ENCODE measurements around the gene PSAT1. TPM values are rescaled to one million over a fixed set of nuclear protein-coding genes. Genes with fewer than 3 reads are reported as not detected.

Gene PSAT1
- total RNA-seq, 4 donors from 2014 or later = 4.5 to 11.6 (median 7.9) TPM

DNA sequence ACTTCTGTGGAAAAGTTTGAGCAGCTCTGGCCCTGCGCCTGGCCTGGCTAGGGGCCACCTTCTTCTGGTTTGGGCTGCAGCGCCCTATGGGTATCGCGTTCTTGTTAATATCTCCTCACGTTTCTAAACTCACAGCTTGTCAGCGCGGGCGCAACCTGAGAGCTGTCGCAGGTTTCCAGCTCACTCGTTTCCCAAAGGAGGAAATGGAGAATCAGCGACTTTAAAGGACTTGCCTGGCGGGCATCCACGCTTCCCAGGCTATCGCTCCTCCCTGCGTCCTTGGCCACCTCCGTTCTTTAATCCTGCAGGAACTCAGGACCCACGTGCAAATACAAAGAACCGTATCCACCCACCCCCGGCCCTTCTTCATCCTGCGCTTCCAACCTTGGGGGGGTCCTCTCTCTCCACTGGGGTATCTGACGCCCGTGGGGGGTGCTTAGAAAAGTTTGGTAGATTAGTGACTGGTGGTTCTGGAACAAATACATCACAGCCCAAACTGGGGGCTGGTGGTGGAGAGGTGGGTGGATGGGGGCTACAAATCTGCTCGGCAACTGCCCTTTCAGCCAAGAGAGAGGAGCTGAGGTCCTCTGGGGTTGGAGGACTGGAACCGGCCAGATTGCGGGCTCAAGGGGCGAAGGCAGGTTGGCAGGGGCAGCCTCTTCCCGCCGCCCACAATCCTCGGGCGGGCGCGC, 578 bp upstream of the PSAT1 start:
- H3K4me3 ChIP-seq = peak overlapping the region; percentile 40 to 68 (median 56)
- H3K27ac ChIP-seq = peak overlapping the region in 3 of 4 donors; percentile 39 to 74 (median 48)
- WGBS, 2 donors = 1 to 6% methylated on average over 32 of the region's 32 CpGs
- H3K4me1 ChIP-seq = peaks cover 0 to 34% (median 8%) of the 10 kb centered on the region in 4 donors
- TF ChIP-seq POLR2A (IDR thresholded peaks at IDR 0.05) = no peak
- TF ChIP-seq, protein P1, sequence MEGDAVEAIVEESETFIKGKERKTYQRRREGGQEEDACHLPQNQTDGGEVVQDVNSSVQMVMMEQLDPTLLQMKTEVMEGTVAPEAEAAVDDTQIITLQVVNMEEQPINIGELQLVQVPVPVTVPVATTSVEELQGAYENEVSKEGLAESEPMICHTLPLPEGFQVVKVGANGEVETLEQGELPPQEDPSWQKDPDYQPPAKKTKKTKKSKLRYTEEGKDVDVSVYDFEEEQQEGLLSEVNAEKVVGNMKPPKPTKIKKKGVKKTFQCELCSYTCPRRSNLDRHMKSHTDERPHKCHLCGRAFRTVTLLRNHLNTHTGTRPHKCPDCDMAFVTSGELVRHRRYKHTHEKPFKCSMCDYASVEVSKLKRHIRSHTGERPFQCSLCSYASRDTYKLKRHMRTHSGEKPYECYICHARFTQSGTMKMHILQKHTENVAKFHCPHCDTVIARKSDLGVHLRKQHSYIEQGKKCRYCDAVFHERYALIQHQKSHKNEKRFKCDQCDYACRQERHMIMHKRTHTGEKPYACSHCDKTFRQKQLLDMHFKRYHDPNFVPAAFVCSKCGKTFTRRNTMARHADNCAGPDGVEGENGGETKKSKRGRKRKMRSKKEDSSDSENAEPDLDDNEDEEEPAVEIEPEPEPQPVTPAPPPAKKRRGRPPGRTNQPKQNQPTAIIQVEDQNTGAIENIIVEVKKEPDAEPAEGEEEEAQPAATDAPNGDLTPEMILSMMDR (IDR thresholded peaks at IDR 0.05) = no peak
- TF ChIP-seq EP300 (IDR thresholded peaks at IDR 0.05) = no peak
- peaks cover 0 to 6% of the 10 kb centered on the region in 2 donors for H3K27me3 ChIP-seq
- no peaks in the 10 kb centered on the region for H3K9me3 ChIP-seq
- DNase-seq (ENCODE audit: low spot score in 2 of 2) = no peak
- H3K36me3 ChIP-seq = no peaks in the 10 kb centered on the region

DNA sequence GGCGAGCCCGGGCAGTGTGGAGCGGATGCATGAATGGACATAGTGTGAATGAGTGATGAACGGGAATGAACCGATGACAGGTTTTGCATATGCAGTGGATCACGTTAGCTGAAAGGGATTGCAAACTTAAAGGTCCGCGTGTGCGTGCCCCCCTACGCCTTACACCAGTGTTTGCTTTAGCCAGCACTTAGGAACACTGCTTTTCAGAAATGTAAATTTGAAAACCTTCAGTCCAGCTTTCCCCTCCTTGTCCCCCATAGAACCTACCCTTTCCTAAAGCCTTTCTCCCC, 692 bp downstream of the PSAT1 start:
- WGBS, 2 donors = 0% methylated on average over 10 of the region's 10 CpGs
- Histone ChIP-seq H3K9me3 (no peaks in the 10 kb centered on the region), H3K27me3 (peaks cover 0 to 6% of the 10 kb centered on the region in 2 donors), H3K27ac (peak overlapping the region in 3 of 4 donors; percentile 13 to 74 (median 66)), H3K4me3 (peak overlapping the region; percentile 40 to 68 (median 56)), H3K36me3 (no peaks in the 10 kb centered on the region), H3K4me1 (peaks cover 0 to 34% (median 8%) of the 10 kb centered on the region in 4 donors)
- DNase-seq (ENCODE audit: low spot score in 2 of 2) = no peak
- TF ChIP-seq, protein P1 (IDR thresholded peaks at IDR 0.05) = no peak
- TF ChIP-seq EP300 (IDR thresholded peaks at IDR 0.05) (no peak), POLR2A (IDR thresholded peaks at IDR 0.05) (no peak)

DNA sequence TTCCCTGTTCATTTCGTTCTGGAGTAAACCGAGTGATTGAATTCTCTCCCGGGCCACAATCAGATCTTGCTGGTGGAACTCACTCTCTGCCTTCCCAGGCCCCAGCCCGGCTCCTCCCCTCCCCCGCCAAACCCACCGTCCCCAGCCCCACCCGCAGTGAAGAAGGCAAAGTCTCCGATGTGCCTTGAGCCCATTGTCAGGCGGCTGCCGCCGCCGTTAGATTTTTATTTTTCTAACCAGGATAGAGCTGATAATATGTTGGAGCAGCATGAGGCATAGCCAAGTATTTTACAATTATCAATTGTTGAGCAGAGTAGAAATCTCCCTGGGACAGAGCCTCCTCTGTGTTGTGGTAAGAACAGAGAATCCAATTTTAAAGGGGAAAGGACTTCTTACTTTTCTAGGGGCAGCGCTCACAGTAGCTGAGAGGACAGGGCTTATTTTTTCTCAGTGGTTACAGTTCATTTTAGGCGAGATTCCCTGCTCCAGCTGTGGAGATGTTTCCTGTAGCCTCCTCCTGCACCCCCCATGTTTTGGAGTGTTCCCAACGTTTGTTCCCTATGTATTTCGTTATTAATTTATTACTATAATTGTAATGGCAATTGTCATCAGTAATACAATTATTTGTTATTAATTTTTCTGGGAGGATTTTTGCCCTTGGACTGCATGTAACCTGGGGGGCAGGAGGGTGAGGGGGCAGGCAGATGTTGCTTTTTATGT, 1.3 kb downstream of the PSAT1 start:
- H3K9me3 ChIP-seq = no peaks in the 10 kb centered on the region
- no peak for DNase-seq (ENCODE audit: low spot score in 2 of 2)
- no peaks in the 10 kb centered on the region for H3K36me3 ChIP-seq
- peak overlapping the region; percentile 40 to 68 (median 56) for H3K4me3 ChIP-seq
- TF ChIP-seq EP300 (IDR thresholded peaks at IDR 0.05) = no peak
- no peak for TF ChIP-seq POLR2A (IDR thresholded peaks at IDR 0.05)
- TF ChIP-seq, protein P1 (IDR thresholded peaks at IDR 0.05) = no peak
- H3K27ac ChIP-seq = peak overlapping the region; percentile 13 to 74 (median 41)
- H3K4me1 ChIP-seq = peaks cover 0 to 34% (median 8%) of the 10 kb centered on the region in 4 donors
- WGBS, 2 donors = 5% methylated on average over 16 of the region's 16 CpGs
- peaks cover 0 to 6% of the 10 kb centered on the region in 2 donors for H3K27me3 ChIP-seq

DNA sequence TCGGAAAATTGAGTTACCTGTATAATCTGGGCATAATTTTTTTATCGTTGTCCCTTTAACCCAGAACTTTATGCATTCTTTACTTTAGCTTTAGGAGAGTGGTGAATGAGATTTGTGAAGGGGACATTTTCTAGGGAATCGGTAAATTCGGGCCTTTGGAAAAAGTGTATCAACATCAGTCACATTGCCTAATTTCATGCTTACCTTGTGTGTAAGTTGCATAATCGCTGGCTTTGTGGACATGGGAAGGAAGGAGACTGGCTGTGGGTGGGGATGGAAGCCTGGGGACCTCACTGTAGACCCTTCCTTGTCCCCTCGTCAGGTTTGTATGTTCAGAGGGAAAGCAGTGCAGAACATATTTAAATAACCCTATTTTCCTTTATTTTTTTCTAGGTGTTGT, 3.3 kb downstream of the PSAT1 start:
- Histone ChIP-seq H3K9me3 (no peaks in the 10 kb centered on the region), H3K36me3 (peaks cover 0 to 14% (median 0%) of the 10 kb centered on the region in 3 donors), H3K27me3 (peaks cover 0 to 6% of the 10 kb centered on the region in 2 donors), H3K27ac (no peak overlapping the region), H3K4me3 (no peak overlapping the region), H3K4me1 (peaks cover 0 to 34% (median 8%) of the 10 kb centered on the region in 4 donors)
- TF ChIP-seq, protein P1 (IDR thresholded peaks at IDR 0.05) = no peak
- no peak for TF ChIP-seq POLR2A (IDR thresholded peaks at IDR 0.05)
- no peak for TF ChIP-seq EP300 (IDR thresholded peaks at IDR 0.05)
- 93 to 96% methylated on average over 6 of the region's 6 CpGs for WGBS, 2 donors
- DNase-seq (ENCODE audit: low spot score in 2 of 2) = no peak

DNA sequence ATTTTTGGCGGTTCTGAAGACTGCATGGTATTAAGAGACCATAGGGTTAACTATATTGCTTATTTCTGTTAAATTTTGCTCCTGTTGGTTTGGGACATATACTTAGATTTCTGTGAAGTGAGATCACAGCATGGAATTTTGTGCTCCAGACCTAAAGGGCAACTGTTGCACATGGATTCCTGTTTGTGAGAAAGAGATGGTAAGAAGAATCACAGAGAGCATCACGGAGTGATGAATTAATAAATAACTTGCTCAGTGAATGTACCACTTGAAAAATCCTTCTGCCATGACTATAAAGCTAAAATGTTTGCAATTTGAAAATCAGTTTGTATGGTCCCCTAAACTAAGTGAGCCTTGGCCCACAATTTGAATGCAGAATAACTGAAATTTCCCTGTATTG, 4.5 kb downstream of the PSAT1 start:
- Histone ChIP-seq H3K4me3 (no peak overlapping the region), H3K36me3 (peaks cover 0 to 26% (median 0%) of the 10 kb centered on the region in 3 donors), H3K9me3 (no peaks in the 10 kb centered on the region), H3K27me3 (peaks cover 0 to 6% of the 10 kb centered on the region in 2 donors), H3K4me1 (peaks cover 0 to 24% (median 8%) of the 10 kb centered on the region in 4 donors), H3K27ac (no peak overlapping the region)
- no peak for DNase-seq (ENCODE audit: low spot score in 2 of 2)
- 66 to 71% methylated on average over 2 of the region's 2 CpGs for WGBS, 2 donors
- TF ChIP-seq, protein P1 (IDR thresholded peaks at IDR 0.05) = no peak
- no peak for TF ChIP-seq POLR2A (IDR thresholded peaks at IDR 0.05)
- TF ChIP-seq EP300 (IDR thresholded peaks at IDR 0.05) = no peak

Measured in tibial nerve (tissue), 4 donors.